Mucosa of descending colon (tissue), 3 donors: Measurements from ENCODE around the gene ATP1B3. TPM values are rescaled to one million over a fixed set of nuclear protein-coding genes. Genes with fewer than 3 reads are reported as not detected.
"Not testable (repeated sequence)": the region's sequence is repeated elsewhere in the genome, so short reads cannot be mapped to it uniquely, and the experiment has no call there.

Experiments
- ATAC-seq: fragments of 200-7000 bp; cut with Tn5 transposase; one replicate; pipeline ENCODE4 v1.9.1; 2020; ENCODE audit warnings: mild to moderate bottlenecking, moderate library complexity
- DNase-seq, 3 donors: peaks; one replicate each; pipeline ENCODE4 v3.0.0-alpha.2; 2020
- H3K36me3 ChIP-seq: fragments of 200-600 bp; one replicate; pipeline ENCODE4 v1.8.0; 2021; ENCODE audit warnings: low read depth, mild to moderate bottlenecking
- H3K4me1 ChIP-seq: fragments of 200-600 bp; one replicate; pipeline ENCODE4 v1.8.0; 2021; ENCODE audit warnings: low read depth, mild to moderate bottlenecking
- H3K4me3 ChIP-seq: fragments of 200-600 bp; one replicate; pipeline ENCODE4 v1.8.0; 2021; ENCODE audit warnings: mild to moderate bottlenecking
- H3K9me3 ChIP-seq: fragments of 200-600 bp; one replicate; pipeline ENCODE4 v1.8.0; 2021; ENCODE audit warnings: mild to moderate bottlenecking
- intact Hi-C, 2 donors: fragments of 100-400 bp; cut with DNase I in 1 of 2; cut with micrococcal nuclease in 1 of 2; formaldehyde crosslinking; loops; one replicate each; pipeline versions ENCODE4 v1.11.0 to v1.11.1; 2022; cut with DNase I, micrococcal nuclease
- total RNA-seq, 3 donors: library from RNA; stranded (reverse); fragmentation: NEBNext Ultra II Directional in 2 of 3; extraction: Animal tissue kit (Norgen Biotek cat#: 25700) in 2 of 3; gene quantifications; one replicate each; pipeline versions ENCODE4 v1.2.1 to v1.2.4, GENCODE V29; 2021 to 2023
- TF ChIP-seq, protein P1 (sequence below): fragments of 200-600 bp; IDR thresholded peaks from one replicate; pipeline ENCODE4 v1.8.0; 2022; ENCODE audit warnings: antibody characterized with exemption, mild to moderate bottlenecking
- donor health status: DM: no; HTN: no; CAD: no; lungs with moderate emphysema.
- donor health status: DM: no; HTN: no; CAD: no.
- donor health status: DM: no; HTN: yes; CAD: no.

Gene ATP1B3
- total RNA-seq, 3 donors from 2014 or later, result 266 to 466 (median 330) TPM

- Histone ChIP-seq H3K36me3 (no peaks in the 10 kb centered on the region), H3K4me3 (no peak overlapping the region), H3K9me3 (no peaks in the 10 kb centered on the region), H3K4me1 (no peaks in the 10 kb centered on the region)
- ATAC-seq (no peak), DNase-seq (no peak)
- intact Hi-C loops, result no loop called here
- TF ChIP-seq, protein P1, sequence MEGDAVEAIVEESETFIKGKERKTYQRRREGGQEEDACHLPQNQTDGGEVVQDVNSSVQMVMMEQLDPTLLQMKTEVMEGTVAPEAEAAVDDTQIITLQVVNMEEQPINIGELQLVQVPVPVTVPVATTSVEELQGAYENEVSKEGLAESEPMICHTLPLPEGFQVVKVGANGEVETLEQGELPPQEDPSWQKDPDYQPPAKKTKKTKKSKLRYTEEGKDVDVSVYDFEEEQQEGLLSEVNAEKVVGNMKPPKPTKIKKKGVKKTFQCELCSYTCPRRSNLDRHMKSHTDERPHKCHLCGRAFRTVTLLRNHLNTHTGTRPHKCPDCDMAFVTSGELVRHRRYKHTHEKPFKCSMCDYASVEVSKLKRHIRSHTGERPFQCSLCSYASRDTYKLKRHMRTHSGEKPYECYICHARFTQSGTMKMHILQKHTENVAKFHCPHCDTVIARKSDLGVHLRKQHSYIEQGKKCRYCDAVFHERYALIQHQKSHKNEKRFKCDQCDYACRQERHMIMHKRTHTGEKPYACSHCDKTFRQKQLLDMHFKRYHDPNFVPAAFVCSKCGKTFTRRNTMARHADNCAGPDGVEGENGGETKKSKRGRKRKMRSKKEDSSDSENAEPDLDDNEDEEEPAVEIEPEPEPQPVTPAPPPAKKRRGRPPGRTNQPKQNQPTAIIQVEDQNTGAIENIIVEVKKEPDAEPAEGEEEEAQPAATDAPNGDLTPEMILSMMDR, result no peak
Measured at GRCh38 chr3:141920701-141921100, 44.3 kb downstream of the ATP1B3 start.

DNA sequence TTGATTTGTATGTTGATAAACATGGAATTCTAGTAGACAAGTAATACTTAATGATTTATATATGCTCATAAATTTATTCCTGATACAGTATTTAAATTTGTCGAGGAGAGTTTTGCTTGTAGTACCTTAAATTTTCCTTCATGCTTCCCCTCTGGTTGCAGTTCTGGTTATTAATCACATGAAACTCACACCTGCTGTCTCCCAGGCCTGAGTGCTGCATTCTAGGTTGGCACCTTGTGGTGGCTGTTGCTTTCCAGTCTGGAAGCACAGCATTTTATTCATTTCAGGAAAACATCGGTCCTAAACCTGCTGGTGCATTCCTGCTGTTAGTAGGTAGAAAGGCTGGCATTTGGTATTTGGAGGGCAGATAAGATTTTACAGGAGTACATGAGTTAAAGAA is 44.9 kb downstream of the ATP1B3 start:
- Histone ChIP-seq H3K9me3 (no peaks in the 10 kb centered on the region), H3K4me1 (no peaks in the 10 kb centered on the region), H3K4me3 (no peak overlapping the region), H3K36me3 (no peaks in the 10 kb centered on the region)
- no peak for DNase-seq
- TF ChIP-seq, protein P1, result no peak
- no peak for ATAC-seq
- intact Hi-C loops, result no loop called here

- H3K36me3 ChIP-seq, ATAC-seq, intact Hi-C loops, DNase-seq, H3K4me1 ChIP-seq, H3K4me3 ChIP-seq, H3K9me3 ChIP-seq: not testable (repeated sequence)
Measured at GRCh38 chr3:141925677-141926076, 49.2 kb downstream of the ATP1B3 start.

DNA sequence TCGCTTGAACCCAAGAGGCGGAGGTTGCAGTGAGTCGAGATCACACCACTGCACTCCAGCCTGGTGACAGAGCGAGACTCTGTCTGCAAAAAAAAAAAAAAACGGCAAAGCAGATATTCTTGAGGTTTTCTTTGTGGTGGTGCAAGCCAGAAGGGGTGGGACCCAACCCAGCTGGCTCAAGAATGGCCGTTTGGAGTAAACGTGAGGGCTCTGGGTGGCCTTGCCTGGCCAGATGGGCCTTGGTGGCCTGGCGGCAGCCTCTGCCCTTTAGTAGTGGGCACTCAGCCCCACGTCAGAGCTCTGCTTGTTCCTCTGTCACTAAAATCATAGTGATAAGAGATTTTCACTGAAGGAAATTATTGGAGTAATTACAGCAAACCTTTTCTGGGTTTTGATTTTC is 50.5 kb downstream of the ATP1B3 start:
- intact Hi-C loops, result no loop called here
- no peaks in the 10 kb centered on the region for H3K9me3 ChIP-seq
- DNase-seq, result no peak
- no peaks in the 10 kb centered on the region for H3K36me3 ChIP-seq
- ATAC-seq, result no peak
- TF ChIP-seq, protein P1, result no peak
- H3K4me3 ChIP-seq, result no peak overlapping the region
- no peaks in the 10 kb centered on the region for H3K4me1 ChIP-seq

GRCh38 chr3:141928631-141929270 is 52.3 kb downstream of the ATP1B3 start:
- ATAC-seq (peak; percentile 8), DNase-seq (no peak)
- no peaks in the 10 kb centered on the region for H3K4me1 ChIP-seq
- no peaks in the 10 kb centered on the region for H3K9me3 ChIP-seq
- TF ChIP-seq, protein P1, result no peak
- no peak overlapping the region for H3K4me3 ChIP-seq
- H3K36me3 ChIP-seq, result no peaks in the 10 kb centered on the region
- intact Hi-C loops, result no loop called here

GRCh38 chr3:141929341-141929995 is 53.0 kb downstream of the ATP1B3 start:
- TF ChIP-seq, protein P1, result no peak
- ATAC-seq, result no peak
- intact Hi-C loops, result no loop called here
- no peak overlapping the region for H3K4me3 ChIP-seq
- no peaks in the 10 kb centered on the region for H3K9me3 ChIP-seq
- no peak for DNase-seq
- H3K36me3 ChIP-seq, result no peaks in the 10 kb centered on the region
- no peaks in the 10 kb centered on the region for H3K4me1 ChIP-seq
